Measurements from ENCODE around the gene CAPN14. TPM values are rescaled to one million over a fixed set of nuclear protein-coding genes. Genes with fewer than 3 reads are reported as not detected.

The CAPN14 gene
- total and polyA plus RNA-seq, 2 of the 4 experiments (the other 2 are of a cell fraction) = under 0.01 to 0.09 TPM

GRCh38 chr2:31213601-31214443 is 3.5 kb downstream of the CAPN14 start:
- no peak overlapping the region for H4K8ac ChIP-seq (ENCODE audit: low read depth in 2 of 2, low read length in 2 of 2)
- no peak overlapping the region for H2BK5ac ChIP-seq (ENCODE audit: low read depth, low read length, poor library complexity, severe bottlenecking)
- H3K4ac ChIP-seq (ENCODE audit: low read depth, low read length) = no peak overlapping the region
- H3K36me3 ChIP-seq (ENCODE audit: control insufficient read depth, insufficient read depth, low read length) = no peaks in the 10 kb centered on the region
- ChIA-PET POLR2A (ENCODE audit: unreplicated experiment) (no interaction called here), CTCF (no interaction called here)
- H4K91ac ChIP-seq (ENCODE audit: insufficient read depth, low read depth, low read length) = no peak overlapping the region
- no peaks in the 10 kb centered on the region for H3K79me1 ChIP-seq (ENCODE audit: low read depth in 1 of 2, low read length in 2 of 2)
- no peak overlapping the region for H2BK15ac ChIP-seq (ENCODE audit: low read depth, low read length)
- H3K9ac ChIP-seq (ENCODE audit: low read depth, low read length) = no peak overlapping the region
- BruUV-seq (replicated peaks) = no TSS peak
- in situ Hi-C loops (cut with MboI; ENCODE audit: low sequenced_read_pairs) = no loop called here
- no peaks in the 10 kb centered on the region for H3K9me1 ChIP-seq (ENCODE audit: insufficient read depth, low read length)
- no peaks in the 10 kb centered on the region for H3K4me1 ChIP-seq (ENCODE audit: control insufficient read depth, insufficient read depth, low read length)
- H3K18ac ChIP-seq (ENCODE audit: low read depth, low read length) = no peak overlapping the region
- no peak overlapping the region for H2BK20ac ChIP-seq (ENCODE audit: low read depth, low read length)
- TF ChIP-seq CEBPB (IDR thresholded peaks at IDR 0.05; ENCODE audit: low read depth, low read length) = no peak
- no peak for TF ChIP-seq CTCF (conservative IDR thresholded peaks at IDR 0.05; ENCODE audit: low read depth, low read length)
- TF ChIP-seq, protein P1, sequence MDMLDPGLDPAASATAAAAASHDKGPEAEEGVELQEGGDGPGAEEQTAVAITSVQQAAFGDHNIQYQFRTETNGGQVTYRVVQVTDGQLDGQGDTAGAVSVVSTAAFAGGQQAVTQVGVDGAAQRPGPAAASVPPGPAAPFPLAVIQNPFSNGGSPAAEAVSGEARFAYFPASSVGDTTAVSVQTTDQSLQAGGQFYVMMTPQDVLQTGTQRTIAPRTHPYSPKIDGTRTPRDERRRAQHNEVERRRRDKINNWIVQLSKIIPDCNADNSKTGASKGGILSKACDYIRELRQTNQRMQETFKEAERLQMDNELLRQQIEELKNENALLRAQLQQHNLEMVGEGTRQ (IDR thresholded peaks at IDR 0.05; ENCODE audit: low read depth, low read length) = no peak
- no peak for DNase-seq
- ATAC-seq (ENCODE audit: low read depth) = no peak
- no peaks in the 10 kb centered on the region for H4K20me1 ChIP-seq (ENCODE audit: insufficient read depth, low read length)
- H2AFZ ChIP-seq (replicated peaks; ENCODE audit: low read length, poor library complexity) = no peak overlapping the region
- dilution Hi-C loops (cut with HindIII; ENCODE audit: low sequenced_read_pairs, unreplicated experiment) = no loop called here
- H3K14ac ChIP-seq (replicated peaks; ENCODE audit: low read depth, low read length) = no peak overlapping the region
- H3K9me3 ChIP-seq (ENCODE audit: control insufficient read depth, insufficient read depth, low read length) = no peaks in the 10 kb centered on the region
- H3K4me3 ChIP-seq (ENCODE audit: insufficient read depth, low read depth, low read length) = no peak overlapping the region
- H3K27ac ChIP-seq (ENCODE audit: insufficient read depth, low read length) = no peak overlapping the region
- no peak overlapping the region for H3K4me2 ChIP-seq (ENCODE audit: low read depth, low read length)
- WGBS, 2 experiments (ENCODE audit: extremely low coverage in 2 of 2, insufficient read length in 1 of 2) = no CpG with 5 or more reads among the region's 4 CpGs
- no peak overlapping the region for H2AK5ac ChIP-seq (ENCODE audit: low read depth, low read length)
- H2BK120ac ChIP-seq (ENCODE audit: low read depth, low read length) = no peak overlapping the region
- H3K56ac ChIP-seq (ENCODE audit: extremely low read depth, insufficient read depth, low read length) = no peak overlapping the region
- no peak overlapping the region for H2AK9ac ChIP-seq (replicated peaks; ENCODE audit: low read depth, low read length, poor library complexity)
- no peak overlapping the region for H4K5ac ChIP-seq (ENCODE audit: low read depth, low read length)
- intact Hi-C loops (cut with micrococcal nuclease) = no loop called here
- peaks cover 10% of the 10 kb centered on the region for H3K27me3 ChIP-seq (ENCODE audit: control insufficient read depth, insufficient read depth, low read length)
- no peak overlapping the region for H3K23ac ChIP-seq (ENCODE audit: low read depth, low read length)
